Activated T-helper 17 cell treated with anti-CD3 and anti-CD28 coated beads, Interleukin-2, amount 50 U/mL, for 72 hours (primary cell): ENCODE measurements around the gene TMBIM1. TPM values are rescaled to one million over a fixed set of nuclear protein-coding genes. Genes with fewer than 3 reads are reported as not detected.
A peak's percentile ranks its signal among the peaks of the same experiment; 100 is the strongest.

Experiments
- ATAC-seq: fragments of 150-1000 bp; cut with Tn5 transposase; replicated peaks from 2 replicates; pipeline ENCODE4 v1.10.0; 2021; ENCODE audit warnings: mild to moderate bottlenecking, moderate library complexity
- H3K27ac Mint-ChIP-seq: one replicate; pipeline ENCODE4 v1.8.0; 2022; ENCODE audit warnings: mixed read lengths
- H3K27me3 Mint-ChIP-seq: one replicate; pipeline ENCODE4 v1.8.0; 2022; ENCODE audit warnings: mixed read lengths
- H3K36me3 Mint-ChIP-seq: one replicate; pipeline ENCODE4 v1.8.0; 2022; ENCODE audit warnings: low read depth, mild to moderate bottlenecking, mixed read lengths
- H3K4me1 Mint-ChIP-seq: one replicate; pipeline ENCODE4 v1.8.0; 2022; ENCODE audit warnings: mixed read lengths
- H3K4me3 Mint-ChIP-seq: one replicate; pipeline ENCODE4 v1.8.0; 2022; ENCODE audit warnings: mild to moderate bottlenecking, mixed read lengths
- H3K9me3 Mint-ChIP-seq: one replicate; pipeline ENCODE4 v1.8.0; 2022; ENCODE audit warnings: mixed read lengths
- total RNA-seq, 2 donors: library from RNA; stranded (reverse); gene quantifications; one replicate each; pipeline ENCODE4 v1.2.3, GENCODE V29; 2022

Gene TMBIM1
- total RNA-seq, 2 donors from 2014 or later = 50.9 to 62.0 TPM

DNA sequence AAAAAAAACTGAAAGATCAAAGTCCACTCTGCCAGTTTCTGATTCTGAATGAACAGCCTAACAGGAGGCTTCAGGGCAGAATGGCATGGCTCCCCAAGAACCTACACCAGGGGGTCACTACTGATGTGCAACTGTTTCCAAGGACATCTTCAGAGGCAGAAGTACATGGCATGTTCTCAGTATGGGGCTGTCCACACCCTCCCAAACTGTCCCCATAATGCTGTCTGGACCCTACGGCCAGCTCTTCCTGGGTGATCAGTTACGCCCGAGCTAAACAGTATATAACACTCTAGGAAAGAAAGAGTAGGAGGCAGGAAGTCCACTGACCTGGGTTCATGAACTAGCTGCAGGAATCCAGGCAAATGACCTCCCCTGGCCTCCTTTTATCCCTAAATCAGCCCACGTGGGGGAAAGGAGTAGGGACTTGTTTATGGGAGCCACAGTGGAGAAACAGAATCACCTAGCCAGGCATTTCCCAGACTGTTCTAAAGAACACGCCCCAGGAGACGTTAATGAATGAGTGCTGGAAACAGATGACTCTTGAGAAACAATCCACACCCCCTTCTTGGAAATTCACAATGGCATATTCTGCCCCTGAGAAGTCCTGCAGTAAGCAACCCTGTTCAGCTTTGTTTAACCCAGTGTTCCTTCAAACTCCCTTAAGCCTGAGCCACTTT is 2.5 kb downstream of the TMBIM1 start:
- Mint-ChIP-seq H3K27ac (peak overlapping the region; percentile 92), H3K36me3 (peaks cover 29% of the 10 kb centered on the region), H3K9me3 (no peaks in the 10 kb centered on the region), H3K4me3 (peak overlapping the region; percentile 87), H3K4me1 (peaks cover 45% of the 10 kb centered on the region), H3K27me3 (no peaks in the 10 kb centered on the region)
- ATAC-seq = no peak

DNA sequence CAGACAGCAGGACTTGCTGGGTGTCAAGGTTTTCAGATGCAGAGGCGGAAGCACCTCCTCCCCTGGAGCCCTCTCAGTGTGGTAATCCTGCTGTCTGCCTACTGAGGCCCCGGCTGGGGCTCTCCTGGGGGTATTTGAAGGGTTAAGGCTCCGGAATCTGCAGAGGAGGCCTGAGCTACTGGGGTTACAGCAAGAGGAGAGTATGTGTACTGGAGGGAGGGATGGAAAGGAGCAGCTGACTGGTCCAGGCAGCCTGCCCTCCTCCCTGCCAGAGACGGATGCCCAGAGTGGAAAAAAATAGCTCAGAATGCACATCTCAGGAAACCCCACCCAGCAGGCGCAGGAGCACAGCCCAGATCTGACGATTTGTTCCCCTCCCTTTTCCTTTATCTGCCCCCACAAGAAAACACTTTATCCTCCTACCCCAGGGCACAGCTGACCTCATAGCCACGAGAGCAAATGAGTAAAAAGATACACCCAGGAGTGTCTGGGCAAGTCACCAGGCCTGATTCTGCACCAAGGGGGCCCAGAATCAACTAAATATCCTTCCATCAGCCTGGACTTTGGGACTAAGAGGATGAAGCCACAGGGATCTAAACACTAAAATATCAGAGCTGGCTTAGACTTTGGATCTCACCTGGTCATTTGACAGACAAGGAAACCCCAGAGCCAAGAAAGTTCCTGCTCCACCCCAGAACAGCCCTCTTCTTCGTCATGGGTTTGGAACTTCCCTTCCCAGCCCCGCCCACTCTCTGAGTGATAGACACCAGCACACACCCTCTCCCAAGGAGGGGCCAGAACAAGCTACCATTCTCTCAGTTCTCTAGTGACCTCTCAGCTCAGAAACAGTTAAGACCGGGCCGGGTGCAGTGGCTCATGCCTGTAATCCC is 5.5 kb downstream of the TMBIM1 start:
- ATAC-seq = peak; percentile 77
- Mint-ChIP-seq H3K27ac (peak overlapping the region; percentile 98), H3K4me1 (peaks cover 48% of the 10 kb centered on the region), H3K4me3 (peak overlapping the region; percentile 87), H3K27me3 (no peaks in the 10 kb centered on the region), H3K9me3 (no peaks in the 10 kb centered on the region), H3K36me3 (peaks cover 57% of the 10 kb centered on the region)

DNA sequence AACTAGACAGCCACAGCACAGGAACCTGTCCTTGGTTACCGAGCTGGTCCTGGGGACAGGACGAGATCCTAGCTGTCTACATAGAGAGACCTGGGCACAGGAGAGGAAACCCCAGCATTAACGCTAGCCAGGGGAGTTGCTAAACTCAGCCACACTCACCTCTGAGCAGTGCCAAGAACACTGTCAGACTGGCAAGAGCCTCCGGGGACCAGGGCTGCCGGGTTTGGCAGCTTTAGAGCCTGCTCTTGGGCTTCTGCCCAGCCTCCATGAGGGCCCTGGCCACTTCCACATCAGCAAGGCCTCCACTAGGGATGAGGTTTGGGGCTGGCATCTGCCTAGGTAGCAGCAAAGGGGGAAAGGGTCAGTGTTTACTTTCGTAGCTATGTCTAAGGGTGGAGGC is 6.7 kb downstream of the TMBIM1 start:
- no peaks in the 10 kb centered on the region for H3K9me3 Mint-ChIP-seq
- H3K4me1 Mint-ChIP-seq = peaks cover 47% of the 10 kb centered on the region
- H3K27me3 Mint-ChIP-seq = no peaks in the 10 kb centered on the region
- no peak for ATAC-seq
- H3K4me3 Mint-ChIP-seq = peak overlapping the region; percentile 87
- H3K36me3 Mint-ChIP-seq = peaks cover 68% of the 10 kb centered on the region
- H3K27ac Mint-ChIP-seq = peak overlapping the region; percentile 98

DNA sequence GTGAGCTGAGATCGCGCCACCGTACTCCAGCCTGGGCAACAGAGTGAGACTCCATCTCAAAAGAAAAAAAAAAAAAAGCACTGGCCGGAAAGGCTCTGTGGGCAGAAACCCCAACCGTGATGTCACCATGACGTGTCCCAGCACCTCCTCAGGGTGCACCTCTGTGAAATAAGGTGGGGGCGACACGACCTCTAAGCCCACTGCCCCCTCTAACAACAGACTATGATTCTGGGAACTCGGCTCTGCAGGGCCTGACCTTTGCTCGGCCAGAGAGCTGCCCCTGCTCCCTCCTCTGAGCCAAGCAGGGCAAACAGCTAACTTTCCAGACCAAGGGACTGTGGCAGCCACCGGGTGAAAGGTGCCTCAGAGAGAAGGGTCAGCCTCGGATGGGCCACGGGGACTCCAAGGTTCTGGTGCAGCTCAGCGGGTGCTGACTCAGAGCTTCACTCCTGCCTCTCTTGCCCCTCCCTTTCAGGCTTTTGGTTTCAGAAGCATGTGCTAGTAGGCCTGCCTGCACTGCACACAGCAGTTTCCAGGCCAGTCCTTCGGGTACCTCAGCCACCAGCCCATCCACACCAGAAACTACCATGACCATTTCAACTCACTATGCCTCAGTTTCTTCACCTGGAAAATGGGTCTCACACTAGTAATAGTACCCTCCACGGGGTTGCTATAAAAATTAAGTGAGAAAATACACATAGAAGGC is 8.0 kb downstream of the TMBIM1 start:
- peak overlapping the region; percentile 98 for H3K27ac Mint-ChIP-seq
- peak; percentile 67 for ATAC-seq
- peaks cover 81% of the 10 kb centered on the region for H3K36me3 Mint-ChIP-seq
- peaks cover 47% of the 10 kb centered on the region for H3K4me1 Mint-ChIP-seq
- peak overlapping the region; percentile 87 for H3K4me3 Mint-ChIP-seq
- no peaks in the 10 kb centered on the region for H3K9me3 Mint-ChIP-seq
- H3K27me3 Mint-ChIP-seq = no peaks in the 10 kb centered on the region

DNA sequence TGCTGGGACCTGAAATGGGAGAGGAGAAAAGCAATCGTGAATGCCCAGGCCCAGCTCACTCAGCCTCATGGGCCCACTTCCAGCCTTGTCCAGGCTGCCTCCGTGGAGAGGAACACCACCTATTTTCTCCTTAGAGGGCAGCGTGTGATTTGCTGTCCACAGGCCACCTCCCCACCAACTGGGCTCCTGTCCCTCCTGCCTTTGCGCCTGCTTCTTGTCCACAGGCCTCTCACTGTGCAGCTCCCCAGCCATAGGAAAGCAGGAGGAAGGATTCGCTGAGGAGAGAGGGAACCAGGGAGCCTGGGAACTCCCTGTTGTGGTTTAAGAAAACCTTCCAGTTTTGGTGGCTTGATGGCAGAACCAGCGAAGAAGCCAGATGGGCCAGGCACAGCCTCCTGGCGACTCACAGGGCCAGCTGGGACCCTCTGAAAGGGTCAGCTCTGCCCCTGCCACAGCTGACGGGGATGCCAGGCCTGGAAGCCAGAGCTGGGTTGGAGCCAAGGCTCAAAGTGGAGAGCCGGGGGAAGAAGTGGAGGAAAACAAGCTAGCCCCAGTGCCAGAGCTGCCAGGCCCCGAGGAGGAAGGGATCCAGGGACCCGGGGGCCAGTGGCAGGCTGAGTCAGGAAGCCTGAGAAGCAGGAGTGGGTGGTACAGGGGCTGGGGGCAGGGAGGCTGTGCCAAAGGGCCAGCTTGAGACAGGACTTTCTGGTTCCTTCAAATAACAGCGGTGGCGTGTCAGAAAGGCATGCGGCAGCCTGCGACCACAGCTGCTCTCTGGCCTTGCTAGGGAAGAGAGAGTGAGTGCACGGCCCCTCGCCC is 9.9 kb downstream of the TMBIM1 start:
- Mint-ChIP-seq H3K4me1 (peaks cover 40% of the 10 kb centered on the region), H3K27me3 (no peaks in the 10 kb centered on the region), H3K36me3 (peaks cover 86% of the 10 kb centered on the region), H3K9me3 (no peaks in the 10 kb centered on the region), H3K27ac (peak overlapping the region; percentile 98), H3K4me3 (peak overlapping the region; percentile 87)
- no peak for ATAC-seq

DNA sequence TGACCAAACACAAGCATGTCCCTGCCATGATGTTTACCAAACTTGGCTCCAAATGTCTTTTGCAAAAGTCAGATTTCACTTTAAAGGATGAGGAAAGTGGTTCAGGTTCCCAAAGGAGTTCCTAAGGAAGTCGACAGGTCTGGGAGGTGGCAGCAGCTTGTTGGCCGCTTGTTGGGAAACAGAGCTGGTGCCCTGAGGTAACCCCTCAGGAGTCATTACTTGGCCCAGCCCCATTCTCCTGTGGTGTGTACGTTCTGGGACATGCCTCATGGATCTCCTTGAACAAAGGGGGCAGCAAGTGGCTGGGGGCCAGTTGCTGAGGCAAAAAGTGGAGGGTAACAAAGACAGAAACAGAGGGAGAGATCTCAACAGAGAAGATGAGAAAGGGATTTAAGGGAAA is 10.9 kb downstream of the TMBIM1 start:
- H3K4me1 Mint-ChIP-seq = peaks cover 33% of the 10 kb centered on the region
- H3K9me3 Mint-ChIP-seq = no peaks in the 10 kb centered on the region
- H3K27ac Mint-ChIP-seq = peak overlapping the region; percentile 81
- H3K4me3 Mint-ChIP-seq = no peak overlapping the region
- ATAC-seq = no peak
- no peaks in the 10 kb centered on the region for H3K27me3 Mint-ChIP-seq
- peaks cover 86% of the 10 kb centered on the region for H3K36me3 Mint-ChIP-seq

DNA sequence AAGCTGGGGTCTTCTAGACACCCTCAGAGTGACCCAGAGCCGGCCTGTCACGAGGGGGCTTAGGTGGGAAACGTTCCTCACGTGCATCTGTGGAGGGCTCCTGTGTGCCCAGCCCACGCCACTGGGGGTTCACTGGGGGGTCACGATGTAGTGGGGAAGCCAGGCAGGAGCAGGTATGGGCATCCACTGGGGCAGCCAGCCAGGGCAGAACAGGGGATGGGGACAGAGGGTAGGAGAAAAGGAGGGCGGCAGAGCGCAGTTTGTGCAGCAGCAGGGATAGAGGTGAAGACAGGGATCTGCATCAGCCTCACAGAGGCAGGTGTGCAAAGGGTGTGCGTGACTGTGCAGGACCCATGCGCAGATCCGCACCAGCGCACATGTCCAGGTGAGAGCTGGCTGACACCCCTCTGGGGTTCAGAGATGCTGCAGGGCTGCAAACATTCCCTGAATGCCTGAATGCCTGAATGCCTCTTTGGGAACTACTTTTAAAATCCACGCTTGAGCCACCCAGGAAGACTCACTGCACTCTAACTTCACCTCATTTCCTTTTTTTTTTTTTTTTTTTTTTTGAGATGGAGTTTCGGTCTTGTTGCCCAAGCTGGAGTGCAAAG is 11.9 kb downstream of the TMBIM1 start:
- peaks cover 88% of the 10 kb centered on the region for H3K36me3 Mint-ChIP-seq
- H3K4me3 Mint-ChIP-seq = no peak overlapping the region

DNA sequence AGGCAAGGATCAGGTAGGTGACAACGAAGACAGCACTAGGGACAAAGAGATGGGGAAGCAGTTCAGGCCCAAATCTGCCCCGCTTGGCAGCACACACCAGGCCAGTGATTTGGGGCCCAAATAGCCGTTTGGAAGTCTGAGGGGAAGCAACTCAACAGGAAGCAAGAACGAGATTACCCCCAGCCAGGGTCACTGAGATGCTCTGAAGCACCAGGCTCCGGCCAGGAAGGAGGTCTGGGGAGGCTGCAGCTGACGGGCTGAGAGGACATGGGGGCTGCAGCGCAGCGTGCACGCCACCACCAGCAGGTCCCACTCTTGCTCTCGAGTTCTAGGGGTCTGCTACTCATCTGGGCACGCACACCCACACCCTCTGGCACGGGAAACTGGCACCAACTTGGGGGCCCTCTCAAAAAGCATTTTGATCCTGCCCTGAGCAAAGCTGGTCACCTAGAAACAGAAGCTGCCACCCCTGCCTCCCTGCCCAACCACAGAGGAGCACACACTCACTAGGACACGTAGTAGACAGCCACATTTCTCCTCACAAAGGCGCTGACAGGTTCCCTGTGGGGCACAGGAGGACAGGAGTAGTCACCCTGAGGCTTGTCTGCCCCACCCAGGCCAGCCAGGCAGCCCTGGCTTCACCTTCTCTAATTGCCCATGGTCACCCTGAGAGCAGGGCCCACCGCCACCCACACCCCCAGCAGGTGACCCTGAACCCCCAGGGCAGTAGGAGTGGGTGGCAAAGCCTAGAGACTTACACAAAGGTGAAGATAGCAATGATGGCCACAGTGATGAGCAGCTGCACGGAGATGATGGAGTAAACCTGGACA is 13.6 kb downstream of the TMBIM1 start:
- Mint-ChIP-seq H3K9me3 (no peaks in the 10 kb centered on the region), H3K4me1 (peaks cover 10% of the 10 kb centered on the region), H3K4me3 (no peak overlapping the region), H3K27me3 (no peaks in the 10 kb centered on the region), H3K27ac (peak overlapping the region; percentile 70), H3K36me3 (peaks cover 90% of the 10 kb centered on the region)
- ATAC-seq = no peak

More for the DNA sequence above, 11.9 kb downstream of the TMBIM1 start:
- Mint-ChIP-seq H3K27me3 (no peaks in the 10 kb centered on the region), H3K4me1 (peaks cover 23% of the 10 kb centered on the region), H3K27ac (peak overlapping the region; percentile 70), H3K9me3 (no peaks in the 10 kb centered on the region)
- no peak for ATAC-seq

DNA sequence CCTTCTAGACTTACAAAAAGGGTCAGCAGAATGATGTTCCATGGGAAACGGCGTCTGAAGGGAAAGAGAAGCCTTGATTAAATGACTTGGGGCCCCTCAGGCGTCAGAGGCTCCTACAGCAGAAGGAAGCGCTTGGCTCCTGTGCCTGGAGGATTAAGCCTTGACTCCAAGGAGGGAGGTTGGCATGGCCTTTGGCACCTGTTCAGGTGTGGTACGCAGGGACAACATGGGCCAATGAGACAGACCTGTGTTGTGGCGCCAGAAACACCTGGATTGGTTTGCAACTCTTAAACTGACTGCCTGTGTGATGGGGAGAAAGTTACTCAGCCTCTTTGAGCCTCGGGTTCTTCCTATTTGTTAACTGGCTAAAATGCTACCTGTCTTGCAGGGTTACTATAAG is 14.4 kb downstream of the TMBIM1 start:
- Mint-ChIP-seq H3K4me3 (no peak overlapping the region), H3K36me3 (peaks cover 87% of the 10 kb centered on the region), H3K9me3 (no peaks in the 10 kb centered on the region), H3K27me3 (no peaks in the 10 kb centered on the region), H3K4me1 (peaks cover 10% of the 10 kb centered on the region), H3K27ac (peak overlapping the region; percentile 72)
- ATAC-seq = no peak

DNA sequence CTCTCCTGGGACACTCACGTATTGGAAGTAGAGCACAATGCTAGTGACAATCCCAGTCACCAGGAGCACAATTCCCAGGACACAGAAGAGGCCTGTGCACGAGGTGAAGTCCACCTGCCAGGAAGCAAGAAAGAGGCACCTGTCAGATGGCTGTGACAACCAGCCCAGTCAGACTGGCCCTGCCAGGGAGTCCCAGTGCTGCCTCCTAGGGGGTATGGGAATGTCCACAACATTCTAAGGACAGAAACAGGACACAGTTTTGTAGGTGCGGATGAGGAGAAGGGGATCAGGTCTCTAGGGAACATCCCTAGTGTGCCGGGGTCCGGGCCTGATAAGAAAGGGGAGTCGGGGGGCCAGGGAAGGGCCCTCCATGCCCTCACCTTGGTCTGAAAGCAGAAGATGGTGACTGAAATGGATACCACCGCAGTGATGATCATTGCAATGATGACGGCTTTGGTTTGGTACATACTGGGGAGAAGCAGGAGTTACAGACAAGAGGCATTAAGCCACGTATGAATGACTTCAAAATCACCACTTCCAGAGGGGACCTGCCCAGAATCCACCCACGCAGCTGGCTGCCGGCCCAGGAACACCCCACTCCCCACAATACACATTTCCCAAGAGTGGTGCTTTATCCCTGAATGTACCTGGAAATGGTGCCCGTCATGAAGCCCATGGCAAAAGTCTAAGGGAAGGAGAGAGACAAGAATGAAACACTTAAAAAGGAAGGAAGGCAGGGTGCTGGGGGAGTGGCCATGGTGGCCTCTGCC is 15.1 kb downstream of the TMBIM1 start:
- peaks cover 86% of the 10 kb centered on the region for H3K36me3 Mint-ChIP-seq
- H3K27me3 Mint-ChIP-seq = no peaks in the 10 kb centered on the region
- no peak for ATAC-seq
- H3K9me3 Mint-ChIP-seq = no peaks in the 10 kb centered on the region
- peaks cover 14% of the 10 kb centered on the region for H3K4me1 Mint-ChIP-seq
- H3K27ac Mint-ChIP-seq = peak overlapping the region; percentile 72
- no peak overlapping the region for H3K4me3 Mint-ChIP-seq

DNA sequence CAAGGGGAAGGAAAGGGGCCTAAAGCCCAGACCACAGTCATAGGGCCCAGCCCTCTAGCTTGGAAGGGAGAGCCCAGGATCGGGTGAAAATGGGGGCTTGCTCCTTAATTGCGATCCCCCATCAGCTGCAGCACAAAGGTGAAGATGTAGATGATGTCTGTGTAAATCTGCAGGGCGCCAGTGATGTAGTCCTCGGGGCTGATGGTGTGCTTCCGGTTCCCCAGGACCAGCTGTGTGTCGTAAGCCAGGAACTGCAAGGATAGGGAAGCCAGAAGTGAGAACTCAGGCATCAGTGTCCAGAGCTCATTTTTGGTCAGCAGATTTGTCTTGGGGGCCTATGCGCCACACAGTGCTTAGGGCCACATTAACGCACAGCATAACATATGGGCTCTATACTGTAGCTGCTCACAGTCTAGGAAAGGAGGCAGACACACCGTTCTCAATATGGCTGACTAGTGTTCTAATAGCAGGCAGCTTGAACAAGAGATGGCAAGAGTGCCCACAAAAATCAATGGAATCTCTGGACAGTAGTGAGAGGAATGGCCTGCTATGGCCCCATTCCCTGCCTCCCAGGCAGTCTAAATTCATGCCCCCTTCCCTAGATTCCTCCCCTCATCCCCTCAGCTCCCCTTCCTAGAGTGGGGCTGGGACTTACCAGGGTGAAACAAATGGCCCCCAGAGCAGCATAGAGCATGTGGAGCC is 16.8 kb downstream of the TMBIM1 start:
- no peak overlapping the region for H3K4me3 Mint-ChIP-seq
- H3K36me3 Mint-ChIP-seq = peaks cover 75% of the 10 kb centered on the region
- H3K4me1 Mint-ChIP-seq = peaks cover 24% of the 10 kb centered on the region
- no peaks in the 10 kb centered on the region for H3K9me3 Mint-ChIP-seq
- H3K27me3 Mint-ChIP-seq = no peaks in the 10 kb centered on the region
- no peak for ATAC-seq
- peak overlapping the region; percentile 72 for H3K27ac Mint-ChIP-seq

DNA sequence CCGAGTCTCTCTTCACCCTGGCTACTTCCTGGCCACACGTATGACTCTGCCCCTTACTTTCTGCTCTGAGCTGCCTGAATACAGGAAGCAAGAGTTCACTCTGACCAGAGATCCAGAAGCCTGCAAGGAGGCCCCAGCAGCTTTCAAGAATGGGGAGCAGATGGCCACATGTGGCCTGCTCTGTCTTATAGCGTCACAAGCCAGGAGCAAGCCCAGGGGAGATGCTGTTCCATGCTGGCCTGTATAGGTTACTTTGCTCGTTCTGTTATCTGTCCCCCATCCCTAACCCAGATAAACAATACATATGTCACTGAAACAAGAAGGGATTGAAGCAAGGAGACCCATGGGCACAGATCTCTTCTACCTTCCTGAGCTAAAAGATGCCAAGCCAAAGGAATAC is 17.7 kb downstream of the TMBIM1 start:
- H3K4me3 Mint-ChIP-seq = no peak overlapping the region
- H3K27me3 Mint-ChIP-seq = no peaks in the 10 kb centered on the region
- H3K9me3 Mint-ChIP-seq = no peaks in the 10 kb centered on the region
- peaks cover 74% of the 10 kb centered on the region for H3K36me3 Mint-ChIP-seq
- peak overlapping the region; percentile 36 for H3K27ac Mint-ChIP-seq
- H3K4me1 Mint-ChIP-seq = peaks cover 18% of the 10 kb centered on the region
- ATAC-seq = no peak
